Body of pancreas (tissue), 4 donors: Measurements from ENCODE around the gene CSTPP1. TPM values are rescaled to one million over a fixed set of nuclear protein-coding genes. Genes with fewer than 3 reads are reported as not detected.
"Not testable (repeated sequence)": the region's sequence is repeated elsewhere in the genome, so short reads cannot be mapped to it uniquely, and the experiment has no call there.

ENCODE experiments used
- ATAC-seq: fragments of 150-250 bp; one replicate; pipeline ENCODE4 v1.9.1; 2016
- DNase-seq, 4 donors: peaks; one replicate each; pipeline ENCODE4 v3.0.0-alpha.2; 2019
- H3K27ac ChIP-seq, 4 donors: fragments of 200-600 bp; sonication (generic); 1 replicate in 3 of 4; 2 replicates in 1 of 4; pipeline versions ENCODE4 v1.5.1 to v1.6.1; 2016 to 2019; ENCODE audit warnings: mild to moderate bottlenecking in 1 of 4, mixed read lengths in 1 of 4, moderate library complexity in 1 of 4
- H3K27me3 ChIP-seq, 2 donors: fragments of 200-600 bp; sonication (generic); one replicate each; pipeline ENCODE4 v1.6.0; 2016; ENCODE audit warnings: mild to moderate bottlenecking in 1 of 2
- H3K36me3 ChIP-seq, 2 donors: fragments of 200-600 bp; sonication (generic); replicated peaks in 1 of 2; 2 replicates each; pipeline ENCODE4 v1.5.1; 2016; ENCODE audit warnings: low read depth in 2 of 2; ENCODE audit not compliant: insufficient read depth in 1 of 2
- H3K4me1 ChIP-seq: fragments of 200-600 bp; sonication (generic); one replicate; pipeline ENCODE4 v1.6.0; 2016
- H3K4me3 ChIP-seq, 2 donors: fragments of 200-600 bp; sonication (generic); 1 replicate in 1 of 2; 2 replicates in 1 of 2; pipeline ENCODE4 v1.5.1; 2016 to 2019
- H3K9me3 ChIP-seq, 3 donors: fragments of 200-600 bp; sonication (generic); 1 replicate in 2 of 3; 2 replicates in 1 of 3; pipeline ENCODE4 v1.5.1; 2016
- CTCF ChIP-seq, 7 experiments: fragments of 450-650 bp in 4 of 7; fragments of 200-600 bp in 3 of 7; sonication (generic) in 3 of 7; IDR thresholded peaks; one replicate each; pipeline ENCODE4 v1.5.1; 2016 to 2019; ENCODE audit warnings: antibody characterized with exemption in 7 of 7
- POLR2A ChIP-seq, 3 donors: fragments of 450-650 bp; IDR thresholded peaks; one replicate each; pipeline ENCODE4 v1.6.1; 2016; ENCODE audit warnings: antibody characterized with exemption in 3 of 3, mild to moderate bottlenecking in 2 of 3
- WGBS, 2 donors: methylation state at CpG; one replicate each; pipeline ENCODE4 v1.1.5; 2017; 5-methylcytosine and 5-hydroxymethylcytosine counted together
- intact Hi-C: fragments of 100-400 bp; cut with DNase I; formaldehyde crosslinking; loops from one replicate; pipeline ENCODE4 v1.15.1; 2023
- total RNA-seq, 2 donors: library from RNA; depleted of rRNA; stranded (reverse); fragments of >200 nt; gene quantifications; one replicate each; pipeline ENCODE4 v1.1.0, GENCODE V29; 2016

CSTPP1 gene
- total RNA-seq, 2 donors from 2014 or later, result 11.2 to 13.2 TPM

GRCh38 chr11:47188259-47188658 is 251.7 kb downstream of the CSTPP1 start:
- no peak overlapping the region for H3K4me3 ChIP-seq
- no peaks in the 10 kb centered on the region for H3K27me3 ChIP-seq
- no peaks in the 10 kb centered on the region for H3K9me3 ChIP-seq
- H3K4me1 ChIP-seq, result peaks cover 47% of the 10 kb centered on the region
- H3K27ac ChIP-seq, result peak overlapping the region; percentile 85 to 92 (median 90)
- H3K36me3 ChIP-seq, result no peaks in the 10 kb centered on the region
- WGBS, 2 donors, result 89 to 100% methylated on average over 1 of the region's 1 CpG
- intact Hi-C loops, result no loop called here
- DNase-seq (no peak), ATAC-seq (no peak)
- TF ChIP-seq POLR2A (IDR thresholded peaks at IDR 0.05), result no peak
- no peak for TF ChIP-seq CTCF (IDR thresholded peaks at IDR 0.05)

- DNase-seq (peak in 2 of 4 donors; percentile 51 to 54), ATAC-seq (peak; percentile 9)
- intact Hi-C loops, result no loop called here
These were observed 252.7 kb downstream of the CSTPP1 start for GRCh38 chr11:47189100-47189834.

GRCh38 chr11:47191137-47191536 is 254.6 kb downstream of the CSTPP1 start:
- H3K36me3 ChIP-seq, DNase-seq, intact Hi-C loops, H3K27ac ChIP-seq, ATAC-seq, H3K9me3 ChIP-seq, H3K27me3 ChIP-seq, H3K4me3 ChIP-seq: not testable (repeated sequence)
- 85 to 86% methylated on average over 10 of the region's 10 CpGs for WGBS, 2 donors
- H3K4me1 ChIP-seq, result peaks cover 26% of the 10 kb centered on the region

More at GRCh38 chr11:47189100-47189834, 252.7 kb downstream of the CSTPP1 start:
- peak overlapping the region; percentile 7 to 67 (median 44) for H3K27ac ChIP-seq
- TF ChIP-seq POLR2A (IDR thresholded peaks at IDR 0.05) (no peak), CTCF (IDR thresholded peaks at IDR 0.05) (no peak)
- H3K4me3 ChIP-seq, result no peak overlapping the region
- WGBS, 2 donors, result 46 to 50% methylated on average over 11 of the region's 11 CpGs
- no peaks in the 10 kb centered on the region for H3K9me3 ChIP-seq
- no peaks in the 10 kb centered on the region for H3K36me3 ChIP-seq
- no peaks in the 10 kb centered on the region for H3K27me3 ChIP-seq
- H3K4me1 ChIP-seq, result peaks cover 42% of the 10 kb centered on the region

- Histone ChIP-seq H3K27me3 (no peaks in the 10 kb centered on the region), H3K9me3 (no peaks in the 10 kb centered on the region), H3K27ac (no peak overlapping the region), H3K4me3 (no peak overlapping the region), H3K36me3 (no peaks in the 10 kb centered on the region), H3K4me1 (peaks cover 18% of the 10 kb centered on the region)
- no peak for DNase-seq
- TF ChIP-seq CTCF (IDR thresholded peaks at IDR 0.05), result no peak
- no peak for TF ChIP-seq POLR2A (IDR thresholded peaks at IDR 0.05)
- ATAC-seq, result no peak
- 77 to 80% methylated on average over 4 of the region's 4 CpGs for WGBS, 2 donors
- intact Hi-C loops, result no loop called here
These were observed 255.6 kb downstream of the CSTPP1 start for GRCh38 chr11:47192111-47192510.

GRCh38 chr11:47198161-47198560 is 261.6 kb downstream of the CSTPP1 start:
- H3K27ac ChIP-seq, H3K4me1 ChIP-seq, H3K36me3 ChIP-seq, ATAC-seq, H3K4me3 ChIP-seq, H3K27me3 ChIP-seq, intact Hi-C loops, H3K9me3 ChIP-seq, DNase-seq: not testable (repeated sequence)
- 90% methylated on average over 6 to 9 of the region's 9 CpGs for WGBS, 2 donors

- Histone ChIP-seq H3K9me3 (no peaks in the 10 kb centered on the region), H3K4me1 (no peaks in the 10 kb centered on the region), H3K4me3 (no peak overlapping the region), H3K36me3 (no peaks in the 10 kb centered on the region), H3K27me3 (no peaks in the 10 kb centered on the region), H3K27ac (no peak overlapping the region)
- TF ChIP-seq POLR2A (IDR thresholded peaks at IDR 0.05), result no peak
- no peak for TF ChIP-seq CTCF (IDR thresholded peaks at IDR 0.05)
- intact Hi-C loops, result no loop called here
- ATAC-seq, result no peak
- no peak for DNase-seq
- 82 to 84% methylated on average over 4 of the region's 4 CpGs for WGBS, 2 donors
These were observed 264.5 kb downstream of the CSTPP1 start for GRCh38 chr11:47201015-47201414.
